GM19372 (cell line): ENCODE measurements around the gene RBM47.

Experiments used
- ATAC-seq: cut with Tn5 transposase; IDR thresholded peaks from one replicate; pipeline ENCODE4 v1.9.1; 2021; ENCODE audit warnings: mild to moderate bottlenecking, low read depth, moderate library complexity; ENCODE audit not compliant: unreplicated experiment

The RBM47 gene

DNA sequence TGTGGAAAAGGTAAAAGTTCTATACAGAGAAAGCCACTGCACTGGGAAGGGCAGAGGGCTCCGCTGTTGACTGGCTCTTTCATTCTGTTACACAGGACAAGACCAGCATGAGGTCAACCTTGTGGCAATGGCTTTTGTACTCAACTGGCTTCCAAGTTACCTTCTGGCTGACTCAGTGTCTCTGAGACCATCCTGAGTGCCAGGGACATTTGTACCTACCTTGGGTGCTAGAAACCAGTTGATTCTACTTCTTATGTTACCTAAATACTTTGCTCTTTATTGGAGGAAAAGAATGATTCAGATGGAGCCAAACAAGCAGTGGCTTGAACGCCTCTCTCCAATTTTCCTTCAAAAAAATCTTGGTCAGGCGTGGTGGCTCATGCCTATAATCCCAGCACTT, 123.2 kb downstream of the RBM47 start:
- no peak for ATAC-seq

DNA sequence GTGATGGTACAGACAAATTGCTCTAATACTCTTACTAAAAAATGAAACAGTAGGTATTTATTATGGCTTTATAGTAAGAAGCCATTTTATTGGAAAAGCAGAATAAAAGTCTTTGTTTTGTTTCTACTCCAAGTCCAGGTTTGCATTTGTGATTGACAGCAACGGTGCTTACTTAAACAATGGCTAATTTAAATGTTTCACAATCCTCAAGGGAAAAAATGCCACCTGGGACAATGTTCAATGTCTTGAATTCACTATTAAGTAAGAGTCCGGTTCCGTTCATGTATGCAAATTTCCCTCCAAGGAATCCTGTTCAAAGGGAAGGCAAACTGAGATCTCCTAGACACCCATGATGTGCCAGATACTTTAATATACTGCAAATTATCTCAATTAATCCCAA, 123.6 kb downstream of the RBM47 start:
- no peak for ATAC-seq

DNA sequence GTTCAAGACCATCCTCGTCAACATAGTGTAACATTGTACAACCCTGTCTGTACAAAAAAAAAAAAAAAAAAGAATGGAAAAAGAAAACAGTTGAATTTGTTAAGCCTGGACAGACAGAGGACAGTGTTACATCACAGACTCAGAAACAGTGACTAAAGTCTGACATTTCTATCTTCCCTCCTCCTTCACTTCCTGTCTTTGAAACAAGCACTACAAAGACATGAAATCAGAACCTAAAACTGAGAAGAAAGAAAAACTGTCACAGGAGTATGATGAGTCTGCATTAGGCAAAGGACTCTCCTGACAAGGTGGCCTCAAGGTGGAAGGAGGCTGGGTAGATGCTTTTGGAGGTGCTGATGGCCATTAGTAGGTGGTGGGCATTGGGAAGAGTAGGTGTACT, 126.7 kb downstream of the RBM47 start:
- no peak for ATAC-seq

DNA sequence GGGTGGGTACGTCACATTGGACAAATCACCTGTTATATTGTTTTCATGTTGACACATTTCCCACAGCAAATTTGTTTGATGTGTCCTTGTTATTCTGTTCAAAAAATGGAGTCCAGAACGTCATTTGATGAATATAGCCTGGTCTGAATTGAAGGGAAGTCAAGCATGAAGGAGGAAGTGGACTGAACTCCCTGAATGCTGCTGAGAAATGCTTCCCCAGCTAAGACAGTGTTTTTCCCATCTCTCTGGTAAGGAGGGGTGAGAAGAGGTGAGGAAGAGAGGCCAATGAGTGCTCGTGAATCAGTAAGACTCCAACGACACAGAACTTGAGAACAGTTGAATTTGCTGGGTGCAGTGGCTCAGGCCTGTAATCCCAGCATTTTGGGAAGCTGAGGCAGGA, 127.4 kb downstream of the RBM47 start:
- ATAC-seq, result no peak

DNA sequence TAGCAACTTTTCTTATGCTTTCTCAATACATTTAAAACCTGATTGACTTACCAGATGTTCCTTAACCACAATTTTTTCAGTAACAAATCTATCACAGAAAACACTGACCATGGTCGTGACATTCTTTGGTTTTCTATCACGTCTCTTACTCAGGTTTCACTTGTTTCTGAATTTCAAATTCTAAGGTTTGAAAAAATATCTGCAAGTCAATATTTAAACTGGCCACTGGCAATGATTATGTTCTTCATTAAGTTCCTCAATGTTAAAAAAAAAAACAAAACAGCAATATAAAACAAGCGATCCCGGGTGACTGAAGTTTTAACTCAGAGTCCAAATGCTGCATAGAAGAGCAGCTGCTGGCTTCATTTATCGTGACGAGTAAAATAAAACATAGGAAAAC, 128.9 kb downstream of the RBM47 start:
- no peak for ATAC-seq

DNA sequence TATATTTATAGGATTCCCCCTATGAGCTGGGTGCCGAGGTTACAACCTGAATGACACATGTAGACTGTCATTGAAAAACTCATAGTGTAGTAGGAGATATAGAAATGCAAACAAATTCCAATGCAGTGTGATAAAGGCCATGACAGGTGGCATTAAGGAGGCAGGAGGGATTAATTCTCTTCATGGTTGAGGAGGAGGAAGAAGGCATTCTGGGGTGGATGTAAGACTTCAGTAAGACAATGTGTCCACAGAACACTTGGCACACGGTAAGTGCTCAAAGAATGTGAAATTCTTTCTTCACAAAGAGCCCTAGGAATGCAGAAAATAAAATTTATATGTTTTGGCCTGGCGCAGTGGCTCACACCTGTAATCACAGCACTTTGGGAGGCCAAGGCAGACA, 136.5 kb downstream of the RBM47 start:
- no peak for ATAC-seq

DNA sequence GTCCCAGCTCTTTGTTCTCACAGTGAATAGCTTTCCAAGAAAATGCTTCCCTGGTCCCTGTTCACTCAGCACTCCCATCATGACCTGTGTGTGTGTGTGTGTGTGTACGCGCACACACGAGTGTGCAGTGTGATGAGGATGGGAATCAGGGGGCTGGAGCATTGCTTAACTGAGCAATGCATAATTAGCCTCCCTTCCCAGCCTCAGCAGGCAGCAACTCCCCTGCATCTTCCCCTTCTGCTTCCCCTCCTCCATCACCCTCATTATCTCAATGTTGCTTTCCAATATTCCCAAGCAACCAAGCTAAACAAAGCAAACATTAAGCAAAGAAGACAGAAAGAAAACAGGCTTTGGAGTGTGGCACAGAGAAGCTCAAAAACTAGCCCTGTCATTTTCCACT, 137.0 kb downstream of the RBM47 start:
- no peak for ATAC-seq

DNA sequence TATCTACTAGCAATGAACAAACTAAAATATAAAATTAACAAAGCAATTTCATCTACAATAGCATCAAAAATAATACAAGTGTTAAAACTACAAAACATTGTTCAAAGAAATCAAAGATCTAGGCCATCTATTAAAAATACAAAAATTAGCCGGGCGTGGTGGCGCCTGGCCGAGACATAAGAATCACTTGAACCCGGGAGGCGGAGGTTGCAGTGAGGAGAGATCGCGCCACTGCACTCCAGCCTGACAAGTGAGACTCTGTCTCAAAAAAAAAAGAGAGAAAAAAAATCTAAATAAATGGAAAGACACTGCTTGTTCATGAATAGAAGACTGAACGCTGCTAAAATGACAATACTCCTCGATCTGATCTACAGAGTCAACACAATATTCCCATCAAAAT, 139.2 kb downstream of the RBM47 start:
- ATAC-seq, result no peak

DNA sequence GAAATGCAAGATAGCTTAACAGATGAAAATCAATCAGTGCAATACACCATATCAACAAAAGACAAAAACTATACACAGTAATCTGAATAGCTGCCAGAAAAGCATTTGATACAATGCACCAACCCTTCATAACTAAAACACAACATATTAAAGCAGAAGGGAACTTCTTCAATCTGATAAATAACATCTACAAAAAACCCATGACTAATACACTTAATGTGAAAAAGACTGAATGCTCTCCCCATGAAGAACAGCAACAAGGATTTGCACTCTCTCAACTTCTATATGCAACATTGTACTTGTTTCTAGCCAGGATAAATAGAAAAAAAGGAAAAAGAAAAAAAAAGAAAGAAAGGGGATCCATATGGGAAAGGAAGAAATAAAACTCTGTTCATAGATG, 139.7 kb downstream of the RBM47 start:
- no peak for ATAC-seq

DNA sequence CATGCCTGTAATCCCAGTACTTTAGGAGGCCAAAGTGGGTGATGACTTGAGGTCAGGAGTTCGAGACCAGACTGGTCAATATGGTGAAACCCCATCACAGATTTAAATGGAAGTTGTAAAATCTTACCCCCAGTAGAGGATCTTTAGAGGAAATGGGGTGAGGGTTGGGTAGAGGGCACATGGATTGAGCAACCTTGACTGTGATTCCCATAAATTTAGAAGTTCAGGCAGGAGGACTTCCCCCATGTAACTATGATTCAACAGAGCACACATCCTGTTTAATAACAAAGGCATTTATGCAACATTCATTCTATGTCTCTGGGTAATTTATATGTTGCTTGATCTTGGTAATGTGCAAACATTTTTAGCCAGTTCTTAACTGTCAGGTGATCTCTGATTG, 143.1 kb downstream of the RBM47 start:
- ATAC-seq, result no peak

DNA sequence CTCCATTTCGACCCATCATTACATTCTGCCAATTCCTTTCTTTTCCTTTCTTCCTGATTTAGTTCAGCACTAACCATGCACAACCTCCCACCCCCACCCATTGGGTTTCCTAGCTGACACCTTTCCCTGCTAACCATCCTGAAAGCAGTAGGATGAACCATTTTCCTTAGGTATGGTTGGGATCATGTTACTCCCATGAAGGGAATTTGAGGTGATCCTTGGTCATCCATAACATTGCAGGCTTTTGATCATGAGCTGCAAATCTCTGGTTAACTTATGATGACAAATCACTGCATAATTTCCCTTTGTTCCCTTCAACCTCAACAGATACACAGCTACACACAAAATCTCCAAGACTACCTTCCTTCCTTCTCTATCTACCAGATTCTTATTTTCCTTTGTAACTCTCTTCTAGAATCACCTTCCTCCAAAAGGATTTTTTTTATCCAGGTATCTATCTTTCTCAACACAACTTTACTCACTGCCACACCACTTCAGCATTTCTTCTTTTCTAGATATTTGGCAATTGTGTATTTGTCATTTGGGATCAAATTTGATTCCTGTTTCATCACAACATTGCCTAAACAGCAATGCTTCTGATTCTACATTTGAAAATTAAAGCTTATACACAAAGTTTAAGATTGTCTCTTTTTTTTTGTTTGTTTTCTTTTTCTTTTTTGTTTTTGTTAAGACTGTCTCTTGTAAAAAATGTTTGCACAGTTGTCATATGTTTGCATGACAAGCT, 145.1 kb downstream of the RBM47 start:
- no peak for ATAC-seq

DNA sequence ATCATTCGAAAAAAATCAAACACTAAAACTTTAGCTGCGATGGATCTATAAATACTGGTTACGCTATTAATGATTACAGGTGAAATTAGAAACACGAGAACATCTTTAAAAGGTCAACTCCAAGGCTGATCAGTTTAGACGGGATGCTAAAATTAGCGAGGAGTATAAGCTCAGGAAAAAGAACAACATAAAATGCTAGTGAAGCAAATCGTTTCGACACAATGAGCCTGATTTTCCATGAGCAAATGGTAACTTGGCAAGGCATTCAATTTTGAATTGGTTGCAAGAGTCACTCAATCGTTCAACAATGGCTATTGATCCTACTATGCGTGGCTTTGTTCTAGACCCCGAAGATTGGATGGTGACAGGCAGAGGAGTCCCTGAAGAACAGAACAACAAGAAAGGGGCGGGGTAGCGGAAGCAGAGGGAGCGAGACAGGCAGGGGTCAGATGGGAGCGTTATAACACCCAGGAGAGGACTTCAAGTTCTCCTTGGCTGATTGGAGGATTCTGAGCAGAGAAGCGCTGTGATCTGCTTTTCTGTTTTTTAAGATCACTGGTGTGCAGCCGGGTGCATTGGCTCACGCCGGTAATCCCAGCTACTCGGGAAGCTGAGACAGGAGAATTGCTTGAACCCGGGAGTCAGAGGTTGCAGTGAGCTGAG, 146.5 kb downstream of the RBM47 start:
- no peak for ATAC-seq

DNA sequence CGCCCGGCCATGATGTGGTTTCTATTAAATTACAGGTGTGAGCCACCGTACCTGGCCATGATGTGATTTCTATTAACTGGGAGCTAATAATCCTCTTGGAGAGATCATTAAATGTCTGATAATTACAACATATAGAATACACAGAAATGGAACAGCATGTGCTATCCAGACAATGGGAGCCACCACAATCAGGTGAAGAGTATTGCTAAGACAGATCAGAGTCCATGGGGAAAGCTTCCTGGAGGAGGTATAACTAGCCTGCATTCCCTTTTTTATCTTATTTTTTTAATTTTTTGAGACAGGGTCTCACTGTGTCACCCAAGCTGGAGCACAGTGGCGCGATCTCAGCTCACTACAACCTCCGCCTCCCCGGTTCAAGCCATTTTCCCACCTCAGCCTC, 147.7 kb downstream of the RBM47 start:
- no peak for ATAC-seq

DNA sequence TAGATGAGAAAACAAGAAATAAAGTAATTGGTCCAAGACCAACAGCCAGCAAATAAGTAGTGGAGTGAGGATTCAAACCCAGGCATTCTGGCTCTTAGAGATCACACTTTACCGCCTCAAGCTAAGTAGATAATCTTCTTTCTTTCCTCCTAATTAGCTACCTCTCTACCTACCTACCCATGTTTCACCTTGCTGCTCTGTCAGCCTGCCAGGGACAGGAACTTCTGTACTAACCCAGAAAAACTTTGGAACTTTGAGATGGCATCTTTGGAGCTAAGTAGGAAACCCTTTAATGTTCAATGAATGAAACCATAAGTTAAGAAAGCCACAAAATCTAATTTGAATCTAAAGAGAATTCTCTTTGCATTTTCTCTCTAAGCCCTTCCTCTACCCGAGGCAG, 149.4 kb downstream of the RBM47 start:
- no peak for ATAC-seq

DNA sequence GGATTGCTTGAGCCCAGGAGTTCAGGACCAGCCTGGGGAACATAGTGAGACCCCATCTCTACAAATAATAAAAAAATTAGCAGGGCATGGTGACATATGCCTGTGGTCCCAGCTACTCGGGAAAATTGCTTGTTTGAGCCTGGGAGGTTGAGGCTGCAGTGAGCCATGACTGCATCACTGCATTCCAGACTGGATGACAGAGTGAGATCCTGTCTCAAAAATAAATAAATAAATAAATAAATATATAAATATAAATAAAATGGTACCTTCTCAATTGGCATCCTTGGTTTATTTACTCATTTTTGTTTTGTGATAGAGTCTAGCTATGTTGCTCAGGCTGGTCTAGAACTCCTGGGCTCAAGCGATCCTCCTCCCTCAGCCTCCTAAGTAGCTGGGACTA, 150.3 kb downstream of the RBM47 start:
- ATAC-seq, result no peak

DNA sequence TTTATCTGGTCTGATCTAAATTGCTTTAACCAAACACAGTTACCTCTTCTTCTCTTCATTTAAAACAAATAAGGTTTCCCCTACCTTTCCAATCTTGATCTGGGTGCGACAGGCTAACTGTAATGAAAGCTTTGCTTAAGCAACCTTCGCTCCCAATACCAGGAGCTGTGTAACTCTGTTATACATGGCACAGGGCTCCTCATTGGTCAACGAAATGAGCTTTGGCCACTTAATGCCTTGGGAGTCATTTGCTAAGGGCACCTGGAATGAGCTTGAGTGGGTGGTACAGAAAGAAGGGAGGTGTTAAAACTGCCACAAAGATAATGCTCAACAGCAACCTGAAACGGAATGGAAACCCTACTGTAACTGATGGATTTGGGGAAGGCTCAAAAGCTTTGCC, 154.1 kb downstream of the RBM47 start:
- ATAC-seq, result no peak

DNA sequence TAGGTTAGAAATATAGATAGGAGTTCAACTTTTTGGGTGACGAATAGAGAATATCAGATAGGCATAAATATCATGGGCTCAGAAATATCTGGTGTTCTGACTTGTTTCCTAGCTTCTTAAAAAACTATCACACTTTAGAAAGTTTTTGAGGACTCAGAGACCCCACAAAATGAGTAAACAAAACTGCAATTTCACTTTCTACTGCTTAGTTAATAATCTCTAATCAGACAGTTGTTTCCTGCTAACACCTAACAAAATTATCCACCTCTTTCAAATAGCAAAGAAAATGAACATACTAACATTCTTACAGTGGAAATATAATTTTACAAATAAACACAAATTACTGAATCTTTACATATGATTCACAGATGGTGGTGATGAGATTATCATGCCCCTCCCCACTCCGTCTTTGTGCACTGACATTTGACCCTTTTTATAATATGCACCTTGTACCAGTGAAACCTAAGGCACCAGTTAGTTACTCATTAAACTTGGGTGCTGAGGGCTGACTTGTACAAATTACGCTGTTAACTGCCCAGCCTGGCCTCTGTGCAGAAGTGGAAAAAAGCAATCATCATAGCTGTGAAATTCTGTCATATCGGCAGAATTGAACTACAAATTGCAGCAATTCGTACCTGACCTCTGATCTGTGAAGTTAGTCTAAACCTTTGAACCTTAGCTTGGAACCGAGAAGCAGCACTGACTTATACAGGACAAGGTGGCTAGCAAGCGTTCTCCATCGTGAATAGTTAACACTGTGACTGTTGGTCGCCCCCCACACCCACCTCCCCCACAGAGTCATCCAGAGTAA, 155.9 kb downstream of the RBM47 start:
- no peak for ATAC-seq

DNA sequence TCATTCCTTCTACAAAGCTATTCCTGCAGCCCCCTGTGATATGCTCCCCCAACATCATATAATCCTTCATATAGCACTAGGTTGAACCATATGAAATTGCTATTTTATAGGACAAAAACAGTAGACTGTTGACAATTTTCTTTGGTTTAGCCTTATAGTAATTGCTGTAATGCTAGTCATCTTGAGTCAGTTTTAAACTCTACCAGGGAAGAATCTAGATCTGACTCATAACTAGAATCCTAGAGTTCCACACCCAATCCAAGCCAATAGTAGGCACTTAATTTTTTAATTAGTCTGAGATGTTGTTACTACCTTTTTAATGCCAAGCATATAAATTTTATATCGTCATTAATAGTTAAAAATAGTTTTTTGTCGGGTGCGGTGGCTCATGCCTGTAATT, 157.7 kb downstream of the RBM47 start:
- ATAC-seq, result no peak

DNA sequence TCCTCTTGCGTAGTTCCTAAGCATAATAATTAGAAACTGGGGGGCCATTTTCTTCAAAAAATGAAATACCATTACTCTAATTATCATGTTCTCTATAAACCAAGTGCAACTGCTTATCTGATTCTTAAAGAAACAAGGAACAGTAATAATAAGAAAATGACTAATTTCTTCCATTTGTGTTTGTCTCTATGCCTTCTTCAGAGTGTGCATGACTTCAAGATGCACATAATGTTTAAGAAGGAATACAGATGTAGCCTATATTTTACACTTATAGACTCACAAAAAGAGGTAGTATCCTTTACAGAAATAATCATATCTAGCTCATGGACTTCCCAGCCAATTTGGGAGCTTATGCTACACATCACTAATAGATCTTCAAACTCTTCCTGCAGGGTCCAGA, 162.9 kb downstream of the RBM47 start:
- no peak for ATAC-seq

DNA sequence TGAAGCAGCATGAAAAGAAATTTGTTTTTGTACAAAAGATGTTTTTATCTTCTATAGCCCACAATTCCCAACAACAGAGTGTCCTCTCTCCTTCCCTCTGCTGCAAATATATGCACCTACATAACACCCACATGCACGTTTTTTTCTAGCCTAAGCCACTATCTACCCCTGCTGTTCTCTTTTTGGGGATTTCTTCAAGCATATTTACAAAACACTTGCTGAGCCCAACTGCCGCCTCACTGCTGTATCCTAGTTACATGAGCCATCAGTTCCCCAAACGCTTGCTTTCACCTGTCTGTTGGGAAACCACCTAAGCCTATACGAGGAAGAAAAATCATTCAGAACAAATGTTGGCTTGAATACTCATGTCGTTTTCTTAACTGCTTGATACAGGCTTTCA, 167.3 kb downstream of the RBM47 start:
- ATAC-seq, result peak; percentile 81

DNA sequence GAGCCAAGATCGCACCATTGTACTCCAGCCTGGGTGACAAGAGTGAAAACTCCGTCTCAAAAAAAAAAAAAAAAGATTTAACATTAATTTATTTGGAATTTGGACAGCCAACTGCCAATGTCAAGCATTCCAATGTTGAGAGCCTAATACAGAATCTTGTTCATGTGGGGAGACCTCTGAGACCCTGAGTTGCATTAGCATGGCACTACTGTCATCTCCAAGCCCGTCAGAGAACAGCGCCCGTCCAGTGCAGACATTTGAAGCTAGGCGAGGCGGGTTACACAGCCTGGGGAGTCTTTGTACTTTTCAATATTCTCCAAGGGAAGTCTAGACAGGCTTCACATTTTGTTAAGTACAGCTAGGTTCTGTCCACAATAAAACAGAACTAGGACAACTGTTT, 167.8 kb downstream of the RBM47 start:
- no peak for ATAC-seq

DNA sequence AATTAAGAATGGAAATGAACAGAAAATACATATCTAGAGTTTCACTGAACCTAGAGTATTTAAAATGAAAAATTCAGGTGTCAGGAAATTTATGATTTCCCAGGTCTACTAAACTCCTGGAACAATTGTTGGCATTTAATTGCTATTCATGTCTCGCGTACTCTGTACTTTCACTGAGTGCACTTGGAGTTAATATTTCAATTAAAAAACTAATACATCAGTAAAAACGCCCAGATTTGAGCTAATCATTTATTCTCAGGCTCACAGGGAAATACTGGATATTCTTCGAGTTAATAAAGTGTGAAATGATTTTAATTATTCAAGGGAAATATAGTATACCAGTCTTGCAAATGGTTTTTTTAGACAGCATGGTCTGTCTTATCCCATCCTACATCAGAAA, 168.6 kb downstream of the RBM47 start:
- no peak for ATAC-seq
